ENCODE measurements around the gene OR4D10.

- TF ChIP-seq EZH2 (IDR thresholded peaks at IDR 0.05; ENCODE audit: borderline replicate concordance, control insufficient read depth, low read depth, low read length) = no peak
- no peak for TF ChIP-seq CHD4 (IDR thresholded peaks at IDR 0.05)
- TF ChIP-seq FOXM1 (IDR thresholded peaks at IDR 0.05; ENCODE audit: low read depth, low read length) = no peak
- TF ChIP-seq CTCF (IDR thresholded peaks at IDR 0.05 in 2 of 3, conservative IDR thresholded peaks at IDR 0.05 in 1 of 3; ENCODE audit: control insufficient read depth in 2 of 3, extremely low read depth in 1 of 3, insufficient read depth in 1 of 3, low read depth in 3 of 3, low read length in 3 of 3) = peak; percentile 70 to 82 (median 78)
- TF ChIP-seq, protein P1, sequence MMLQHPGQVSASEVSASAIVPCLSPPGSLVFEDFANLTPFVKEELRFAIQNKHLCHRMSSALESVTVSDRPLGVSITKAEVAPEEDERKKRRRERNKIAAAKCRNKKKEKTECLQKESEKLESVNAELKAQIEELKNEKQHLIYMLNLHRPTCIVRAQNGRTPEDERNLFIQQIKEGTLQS (IDR thresholded peaks at IDR 0.05; ENCODE audit: borderline replicate concordance, extremely low read depth, low read depth, low read length) = no peak
These were observed 43.1 kb upstream of the OR4D10 start for GRCh38 chr11:59429924-59430516.
